ENCODE measurements around the gene BDH1.

BDH1 gene

DNA sequence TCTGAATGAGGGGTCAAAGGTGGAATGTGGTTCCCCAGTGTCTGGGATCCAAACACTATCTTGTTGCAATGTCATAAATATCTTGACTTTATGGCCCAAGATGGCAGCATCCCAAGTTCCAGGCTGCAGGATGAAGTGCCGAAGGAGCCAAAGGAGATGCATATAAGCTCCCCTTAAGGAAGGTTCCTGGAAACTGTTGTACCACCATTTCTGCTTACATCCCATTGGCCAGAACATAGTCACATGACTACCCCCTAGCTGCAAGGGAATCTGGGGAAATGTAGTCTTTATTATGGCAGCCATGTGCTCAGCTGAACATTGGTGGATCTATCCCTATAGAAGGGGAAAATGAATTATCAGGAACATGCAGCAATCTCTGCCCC is 54.3 kb downstream of the BDH1 start:
- H3K9me3 ChIP-seq (ENCODE audit: control insufficient read depth in 2 of 2, low read length in 2 of 2) = no peaks in the 10 kb centered on the region
- H3K9ac ChIP-seq (ENCODE audit: low read length in 2 of 2) = no peak overlapping the region
- H3K36me3 ChIP-seq (ENCODE audit: control insufficient read depth in 2 of 2, insufficient read depth in 2 of 2, low read length in 2 of 2) = no peaks in the 10 kb centered on the region
- peaks cover 0 to 2% of the 10 kb centered on the region in 2 donors for H3K27me3 ChIP-seq (ENCODE audit: control insufficient read depth in 1 of 2, insufficient read depth in 2 of 2, low read length in 2 of 2)
- no peaks in the 10 kb centered on the region for H3K4me1 ChIP-seq (ENCODE audit: control insufficient read depth, insufficient read depth, low read length)
- H3K27ac ChIP-seq (ENCODE audit: low read length) = no peak overlapping the region
- no peak overlapping the region for H3K4me3 ChIP-seq (ENCODE audit: low read length in 2 of 2)

DNA sequence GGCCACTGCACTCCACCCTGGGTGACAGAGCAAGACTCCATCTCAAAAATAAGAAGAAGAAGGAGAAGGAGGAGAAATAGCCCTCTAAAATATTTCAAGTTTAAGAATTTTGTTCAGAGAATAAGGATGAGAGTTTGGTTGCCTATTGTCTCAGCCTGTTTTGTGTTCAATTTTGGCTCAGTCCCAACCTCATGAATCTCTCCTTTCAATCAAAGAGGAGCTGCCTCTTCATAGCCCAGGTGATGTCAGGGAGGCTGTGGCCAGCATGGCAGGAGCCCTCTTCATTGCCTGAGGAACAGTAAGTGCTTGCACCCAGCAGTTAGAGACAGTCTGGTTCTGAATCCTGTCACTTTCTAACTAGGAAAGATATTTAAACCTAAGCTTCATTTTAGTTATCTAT is 55.0 kb downstream of the BDH1 start:
- Histone ChIP-seq H3K36me3 (ENCODE audit: control insufficient read depth in 2 of 2, insufficient read depth in 2 of 2, low read length in 2 of 2) (no peaks in the 10 kb centered on the region), H3K27me3 (ENCODE audit: control insufficient read depth in 1 of 2, insufficient read depth in 2 of 2, low read length in 2 of 2) (peaks cover 0 to 2% of the 10 kb centered on the region in 2 donors), H3K4me1 (ENCODE audit: control insufficient read depth, insufficient read depth, low read length) (no peaks in the 10 kb centered on the region), H3K27ac (ENCODE audit: low read length) (no peak overlapping the region), H3K9ac (ENCODE audit: low read length in 2 of 2) (no peak overlapping the region), H3K4me3 (ENCODE audit: low read length in 2 of 2) (no peak overlapping the region), H3K9me3 (ENCODE audit: control insufficient read depth in 2 of 2, low read length in 2 of 2) (no peaks in the 10 kb centered on the region)

DNA sequence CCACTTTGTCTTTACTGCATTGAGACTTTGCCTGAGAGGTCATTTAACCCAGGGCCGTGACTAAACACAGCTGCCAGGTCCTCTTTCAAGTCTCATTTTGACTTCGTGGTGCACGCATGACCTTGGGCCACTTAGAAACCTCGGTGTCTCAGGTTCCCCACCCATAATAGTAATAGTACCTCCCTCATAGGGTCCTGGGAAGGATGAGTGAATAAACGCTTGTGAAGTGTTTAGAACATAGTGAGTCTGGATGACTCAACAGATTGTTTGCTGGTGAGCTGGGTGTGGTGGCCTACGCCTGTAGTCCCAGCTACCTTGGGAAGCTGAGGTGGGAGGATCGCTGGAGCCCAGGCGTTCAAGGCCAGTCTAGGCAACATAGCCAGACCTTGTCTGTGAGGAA is 56.3 kb downstream of the BDH1 start:
- H3K27ac ChIP-seq (ENCODE audit: low read length) = no peak overlapping the region
- H3K27me3 ChIP-seq (ENCODE audit: control insufficient read depth in 1 of 2, insufficient read depth in 2 of 2, low read length in 2 of 2) = peaks cover 0 to 2% of the 10 kb centered on the region in 2 donors
- H3K9me3 ChIP-seq (ENCODE audit: control insufficient read depth in 2 of 2, low read length in 2 of 2) = no peaks in the 10 kb centered on the region
- no peak overlapping the region for H3K4me3 ChIP-seq (ENCODE audit: low read length in 2 of 2)
- H3K4me1 ChIP-seq (ENCODE audit: control insufficient read depth, insufficient read depth, low read length) = no peaks in the 10 kb centered on the region
- no peak overlapping the region for H3K9ac ChIP-seq (ENCODE audit: low read length in 2 of 2)
- no peaks in the 10 kb centered on the region for H3K36me3 ChIP-seq (ENCODE audit: control insufficient read depth in 2 of 2, insufficient read depth in 2 of 2, low read length in 2 of 2)

DNA sequence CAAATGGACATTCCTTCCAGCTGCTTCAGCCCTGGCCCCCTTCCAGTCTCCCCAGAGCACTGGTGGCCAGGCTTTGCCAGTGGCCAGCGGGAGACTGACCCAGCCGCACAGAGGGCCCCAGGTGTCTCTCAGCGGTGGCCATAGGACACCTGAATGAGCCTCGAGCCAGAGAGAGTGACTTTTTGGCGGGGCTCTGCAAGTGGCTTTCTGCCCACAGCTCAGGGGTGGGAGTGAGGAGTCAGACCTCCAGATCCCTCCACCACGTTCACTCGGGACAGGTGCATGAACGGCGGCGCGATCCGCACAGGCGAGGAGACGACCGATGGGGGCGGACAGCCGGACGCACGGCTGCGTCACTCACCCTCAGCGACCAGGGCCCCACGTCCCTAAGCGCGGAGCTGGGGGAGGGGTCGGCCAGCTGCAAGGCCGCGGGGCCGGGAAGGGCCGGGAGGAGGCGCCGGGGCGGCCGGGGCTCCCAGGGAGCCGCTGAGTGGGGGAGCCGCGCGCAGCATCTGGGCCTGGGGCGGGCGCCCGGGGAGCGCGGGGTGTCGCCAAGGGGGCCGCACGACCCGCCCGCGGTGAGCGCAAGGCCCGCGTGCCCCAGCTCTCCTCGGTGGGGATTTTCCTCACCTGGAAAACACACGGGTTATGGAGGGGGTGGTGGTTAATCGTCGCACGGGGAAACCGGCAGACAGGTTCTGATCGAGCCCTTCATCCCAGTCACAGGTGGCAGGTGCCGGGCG is 57.1 kb downstream of the BDH1 start:
- no peaks in the 10 kb centered on the region for H3K4me1 ChIP-seq (ENCODE audit: control insufficient read depth, insufficient read depth, low read length)
- no peak overlapping the region for H3K9ac ChIP-seq (ENCODE audit: low read length in 2 of 2)
- no peaks in the 10 kb centered on the region for H3K36me3 ChIP-seq (ENCODE audit: control insufficient read depth in 2 of 2, insufficient read depth in 2 of 2, low read length in 2 of 2)
- peaks cover 0 to 2% of the 10 kb centered on the region in 2 donors for H3K27me3 ChIP-seq (ENCODE audit: control insufficient read depth in 1 of 2, insufficient read depth in 2 of 2, low read length in 2 of 2)
- no peak overlapping the region for H3K27ac ChIP-seq (ENCODE audit: low read length)
- H3K4me3 ChIP-seq (ENCODE audit: low read length in 2 of 2) = no peak overlapping the region
- H3K9me3 ChIP-seq (ENCODE audit: control insufficient read depth in 2 of 2, low read length in 2 of 2) = no peaks in the 10 kb centered on the region

- H3K27ac ChIP-seq (ENCODE audit: low read length) = no peak overlapping the region
Observed at GRCh38 chr3:197496746-197497125, 59.0 kb downstream of the BDH1 start.

GRCh38 chr3:197495999-197496745 is 59.6 kb downstream of the BDH1 start:
- H3K36me3 ChIP-seq (ENCODE audit: control insufficient read depth in 2 of 2, insufficient read depth in 2 of 2, low read length in 2 of 2) = no peaks in the 10 kb centered on the region
- no peak overlapping the region for H3K4me3 ChIP-seq (ENCODE audit: low read length in 2 of 2)
- no peak overlapping the region for H3K9ac ChIP-seq (ENCODE audit: low read length in 2 of 2)
- no peaks in the 10 kb centered on the region for H3K4me1 ChIP-seq (ENCODE audit: control insufficient read depth, insufficient read depth, low read length)
- no peaks in the 10 kb centered on the region for H3K9me3 ChIP-seq (ENCODE audit: control insufficient read depth in 2 of 2, low read length in 2 of 2)
- peaks cover 0 to 2% of the 10 kb centered on the region in 2 donors for H3K27me3 ChIP-seq (ENCODE audit: control insufficient read depth in 1 of 2, insufficient read depth in 2 of 2, low read length in 2 of 2)
- no peak overlapping the region for H3K27ac ChIP-seq (ENCODE audit: low read length)

More at GRCh38 chr3:197496746-197497125, 59.0 kb downstream of the BDH1 start:
- no peaks in the 10 kb centered on the region for H3K36me3 ChIP-seq (ENCODE audit: control insufficient read depth in 2 of 2, insufficient read depth in 2 of 2, low read length in 2 of 2)
- no peaks in the 10 kb centered on the region for H3K9me3 ChIP-seq (ENCODE audit: control insufficient read depth in 2 of 2, low read length in 2 of 2)
- no peaks in the 10 kb centered on the region for H3K4me1 ChIP-seq (ENCODE audit: control insufficient read depth, insufficient read depth, low read length)
- H3K27me3 ChIP-seq (ENCODE audit: control insufficient read depth in 1 of 2, insufficient read depth in 2 of 2, low read length in 2 of 2) = peaks cover 0 to 2% of the 10 kb centered on the region in 2 donors
- H3K9ac ChIP-seq (ENCODE audit: low read length in 2 of 2) = no peak overlapping the region
- H3K4me3 ChIP-seq (ENCODE audit: low read length in 2 of 2) = no peak overlapping the region

DNA sequence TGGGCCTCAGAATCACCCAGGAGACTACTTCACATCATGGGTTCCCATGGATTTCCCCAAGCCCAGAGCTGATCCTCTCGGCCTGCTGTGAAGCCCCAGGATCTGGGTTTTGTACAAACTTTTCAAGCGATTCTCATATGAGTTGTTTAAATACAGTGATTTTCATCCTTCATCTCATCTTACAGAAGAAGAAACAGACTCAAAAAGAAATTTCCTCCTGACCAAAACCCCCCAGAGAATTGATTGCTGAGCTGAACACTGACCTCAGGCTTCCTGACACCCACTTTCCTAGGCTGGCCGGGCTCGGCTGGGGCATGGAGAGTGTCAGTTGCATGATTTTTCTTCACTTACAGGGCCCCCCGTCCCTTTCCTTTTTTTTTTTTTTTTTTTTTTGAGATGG is 60.3 kb downstream of the BDH1 start:
- peaks cover 0 to 2% of the 10 kb centered on the region in 2 donors for H3K27me3 ChIP-seq (ENCODE audit: control insufficient read depth in 1 of 2, insufficient read depth in 2 of 2, low read length in 2 of 2)
- H3K4me1 ChIP-seq (ENCODE audit: control insufficient read depth, insufficient read depth, low read length) = no peaks in the 10 kb centered on the region
- H3K9ac ChIP-seq (ENCODE audit: low read length in 2 of 2) = no peak overlapping the region
- no peak overlapping the region for H3K27ac ChIP-seq (ENCODE audit: low read length)
- no peaks in the 10 kb centered on the region for H3K36me3 ChIP-seq (ENCODE audit: control insufficient read depth in 2 of 2, insufficient read depth in 2 of 2, low read length in 2 of 2)
- H3K9me3 ChIP-seq (ENCODE audit: control insufficient read depth in 2 of 2, low read length in 2 of 2) = no peaks in the 10 kb centered on the region
- H3K4me3 ChIP-seq (ENCODE audit: low read length in 2 of 2) = no peak overlapping the region

DNA sequence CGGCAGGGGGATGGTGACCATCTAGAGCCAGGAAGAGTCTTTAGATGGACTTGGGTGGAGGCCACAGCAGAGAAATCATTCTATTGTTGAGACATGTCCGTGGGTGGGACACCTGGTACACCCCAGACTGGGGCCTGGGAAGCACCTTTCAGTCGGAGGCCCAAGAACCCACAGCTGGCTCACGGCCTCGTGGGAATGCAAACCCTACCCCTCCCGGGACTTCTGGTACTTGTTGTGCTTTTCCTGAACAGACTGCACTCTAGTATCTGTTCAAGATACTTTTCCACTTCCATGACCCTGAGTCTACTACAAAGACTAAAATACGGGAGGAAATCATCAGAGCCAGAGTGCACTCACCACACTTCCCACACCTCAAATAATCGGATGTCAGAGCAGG is 60.7 kb downstream of the BDH1 start:
- H3K9ac ChIP-seq (ENCODE audit: low read length in 2 of 2) = no peak overlapping the region
- H3K4me1 ChIP-seq (ENCODE audit: control insufficient read depth, insufficient read depth, low read length) = no peaks in the 10 kb centered on the region
- no peak overlapping the region for H3K27ac ChIP-seq (ENCODE audit: low read length)
- no peaks in the 10 kb centered on the region for H3K9me3 ChIP-seq (ENCODE audit: control insufficient read depth in 2 of 2, low read length in 2 of 2)
- H3K27me3 ChIP-seq (ENCODE audit: control insufficient read depth in 1 of 2, insufficient read depth in 2 of 2, low read length in 2 of 2) = peaks cover 0 to 2% of the 10 kb centered on the region in 2 donors
- no peak overlapping the region for H3K4me3 ChIP-seq (ENCODE audit: low read length in 2 of 2)
- H3K36me3 ChIP-seq (ENCODE audit: control insufficient read depth in 2 of 2, insufficient read depth in 2 of 2, low read length in 2 of 2) = no peaks in the 10 kb centered on the region

DNA sequence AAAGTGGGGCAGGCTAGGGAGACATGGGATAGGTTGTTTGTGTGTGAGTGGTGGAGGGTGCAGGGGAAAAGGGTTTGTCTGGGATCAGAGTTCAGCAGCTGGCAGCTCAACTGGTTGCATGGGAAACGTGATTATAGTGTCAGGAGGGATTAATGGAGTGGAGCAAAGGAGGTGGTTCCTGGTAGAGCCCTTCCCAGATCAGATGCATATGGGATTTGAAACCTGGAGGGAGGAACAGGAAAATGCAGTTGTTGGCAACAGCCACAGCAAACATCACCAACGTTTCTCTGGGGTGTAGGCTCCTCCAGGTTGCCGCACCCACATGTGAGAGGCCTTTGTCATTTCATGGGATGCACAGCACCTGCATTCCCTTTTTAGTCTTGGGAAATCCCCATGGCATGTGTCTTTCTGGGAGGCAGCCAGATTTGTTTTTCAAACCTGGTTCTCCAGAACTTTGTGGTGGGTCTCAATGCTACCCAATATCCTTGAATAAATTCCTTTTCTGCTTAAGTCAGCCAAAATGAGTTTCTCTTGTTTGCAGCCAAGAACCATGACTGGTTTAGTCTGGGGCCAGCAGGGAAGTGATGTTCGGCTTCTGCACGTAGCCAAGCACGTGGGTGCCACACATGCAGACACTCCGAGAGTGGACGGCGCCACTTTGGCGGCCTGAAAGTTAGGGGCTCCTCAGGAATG is 61.3 kb downstream of the BDH1 start:
- Histone ChIP-seq H3K36me3 (ENCODE audit: control insufficient read depth in 2 of 2, insufficient read depth in 2 of 2, low read length in 2 of 2) (no peaks in the 10 kb centered on the region), H3K9me3 (ENCODE audit: control insufficient read depth in 2 of 2, low read length in 2 of 2) (no peaks in the 10 kb centered on the region), H3K27me3 (ENCODE audit: control insufficient read depth in 1 of 2, insufficient read depth in 2 of 2, low read length in 2 of 2) (peaks cover 0 to 2% of the 10 kb centered on the region in 2 donors), H3K9ac (ENCODE audit: low read length in 2 of 2) (no peak overlapping the region), H3K27ac (ENCODE audit: low read length) (no peak overlapping the region), H3K4me1 (ENCODE audit: control insufficient read depth, insufficient read depth, low read length) (no peaks in the 10 kb centered on the region), H3K4me3 (ENCODE audit: low read length in 2 of 2) (no peak overlapping the region)

- Histone ChIP-seq H3K4me1 (ENCODE audit: control insufficient read depth, insufficient read depth, low read length) (no peaks in the 10 kb centered on the region), H3K4me3 (ENCODE audit: low read length in 2 of 2) (no peak overlapping the region), H3K36me3 (ENCODE audit: control insufficient read depth in 2 of 2, insufficient read depth in 2 of 2, low read length in 2 of 2) (no peaks in the 10 kb centered on the region), H3K27me3 (ENCODE audit: control insufficient read depth in 1 of 2, insufficient read depth in 2 of 2, low read length in 2 of 2) (no peaks in the 10 kb centered on the region), H3K9me3 (ENCODE audit: control insufficient read depth in 2 of 2, low read length in 2 of 2) (no peaks in the 10 kb centered on the region), H3K27ac (ENCODE audit: low read length) (no peak overlapping the region), H3K9ac (ENCODE audit: low read length in 2 of 2) (no peak overlapping the region)
Observed at GRCh38 chr3:197493049-197493448, 62.7 kb downstream of the BDH1 start.

All from stomach smooth muscle (tissue), 2 donors.